ENCODE results near the gene SMIM28.

Gene SMIM28

GRCh38 chr6:138372711-138373463, 4.8 kb upstream of the SMIM28 start:
- no peak for DNase-seq (ENCODE audit: extremely low read depth, low read depth)

GRCh38 chr6:138374230-138374629, 3.5 kb upstream of the SMIM28 start:
- DNase-seq (ENCODE audit: extremely low read depth, low read depth) = no peak
- no peak for TF ChIP-seq CTCF (IDR thresholded peaks at IDR 0.05; ENCODE audit: low read depth, low read length)

More at GRCh38 chr6:138372711-138373463, 4.8 kb upstream of the SMIM28 start:
- no peak for TF ChIP-seq CTCF (IDR thresholded peaks at IDR 0.05; ENCODE audit: low read depth, low read length)

- no peak for TF ChIP-seq CTCF (IDR thresholded peaks at IDR 0.05; ENCODE audit: low read depth, low read length)
- no peak for DNase-seq (ENCODE audit: extremely low read depth, low read depth)
Observed at GRCh38 chr6:138374815-138375214, 2.9 kb upstream of the SMIM28 start.

GRCh38 chr6:138377042-138377441, 663 bp upstream of the SMIM28 start:
- DNase-seq (ENCODE audit: extremely low read depth, low read depth) = no peak
- no peak for TF ChIP-seq CTCF (IDR thresholded peaks at IDR 0.05; ENCODE audit: low read depth, low read length)

- no peak for DNase-seq (ENCODE audit: extremely low read depth, low read depth)
- TF ChIP-seq CTCF (IDR thresholded peaks at IDR 0.05; ENCODE audit: low read depth, low read length) = no peak
Observed at GRCh38 chr6:138378463-138378862, 758 bp downstream of the SMIM28 start.

GRCh38 chr6:138382498-138383265, 5.0 kb downstream of the SMIM28 start:
- DNase-seq (ENCODE audit: extremely low read depth, low read depth) = no peak

More at GRCh38 chr6:138382498-138383265, 5.0 kb downstream of the SMIM28 start:
- no peak for TF ChIP-seq CTCF (IDR thresholded peaks at IDR 0.05; ENCODE audit: low read depth, low read length)

All from AG09319 (cell line).